AG10803 (cell line): Measurements from ENCODE around the gene VSX1.

Source experiments
- DNase-seq: peaks from one replicate; pipeline ENCODE4 v3.0.0; 2010; ENCODE audit warnings: low read depth
- H3K4me3 ChIP-seq: 2 replicates; pipeline ENCODE4 v1.5.1; 2011; ENCODE audit warnings: mild to moderate bottlenecking, low read length, control low read depth
- TF ChIP-seq, protein P1 (sequence below): conservative IDR thresholded peaks from 2 replicates; pipeline ENCODE4 v1.5.1; 2011; ENCODE audit warnings: mild to moderate bottlenecking, low read length, control low read depth, inconsistent platforms

VSX1 gene

DNA sequence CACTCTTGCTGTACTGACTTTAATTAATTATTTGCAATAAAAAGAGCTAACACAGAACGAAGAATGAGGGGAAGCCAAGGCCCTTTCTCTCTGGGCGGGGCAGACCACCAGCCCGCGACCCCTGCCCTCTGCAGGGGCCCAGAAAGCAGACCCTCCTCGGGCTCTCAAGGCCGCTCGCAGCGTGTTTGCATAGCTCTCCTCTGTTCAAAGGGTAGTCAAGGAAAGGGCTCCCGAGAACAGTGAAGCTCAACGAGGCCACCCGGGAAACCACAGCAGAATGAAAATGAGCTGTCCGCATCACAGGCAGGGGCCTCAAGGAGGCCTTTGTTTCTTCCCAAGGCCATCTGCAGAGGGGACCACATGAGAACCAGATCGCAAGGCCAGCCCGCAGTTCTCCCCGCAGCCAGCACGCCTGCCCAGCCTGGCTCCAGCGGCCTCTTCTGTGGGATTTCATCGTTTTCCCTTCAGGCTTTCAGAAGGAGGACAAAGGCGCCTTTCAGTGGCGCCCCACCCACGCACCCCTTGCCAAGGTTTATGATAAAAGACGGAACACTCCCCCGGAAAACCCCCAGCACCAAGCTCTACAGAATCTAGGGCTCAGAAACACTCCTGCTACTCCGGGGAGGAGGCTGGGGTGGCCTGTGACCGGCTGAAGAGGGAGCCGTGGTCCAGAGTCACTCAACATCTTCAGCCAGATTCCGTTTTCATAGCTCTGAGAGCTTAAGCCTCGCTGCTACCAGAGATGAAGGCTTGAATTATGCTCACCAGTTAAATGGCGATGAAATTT, 49.3 kb downstream of the VSX1 start:
- no peak overlapping the region for H3K4me3 ChIP-seq
- TF ChIP-seq, protein P1, sequence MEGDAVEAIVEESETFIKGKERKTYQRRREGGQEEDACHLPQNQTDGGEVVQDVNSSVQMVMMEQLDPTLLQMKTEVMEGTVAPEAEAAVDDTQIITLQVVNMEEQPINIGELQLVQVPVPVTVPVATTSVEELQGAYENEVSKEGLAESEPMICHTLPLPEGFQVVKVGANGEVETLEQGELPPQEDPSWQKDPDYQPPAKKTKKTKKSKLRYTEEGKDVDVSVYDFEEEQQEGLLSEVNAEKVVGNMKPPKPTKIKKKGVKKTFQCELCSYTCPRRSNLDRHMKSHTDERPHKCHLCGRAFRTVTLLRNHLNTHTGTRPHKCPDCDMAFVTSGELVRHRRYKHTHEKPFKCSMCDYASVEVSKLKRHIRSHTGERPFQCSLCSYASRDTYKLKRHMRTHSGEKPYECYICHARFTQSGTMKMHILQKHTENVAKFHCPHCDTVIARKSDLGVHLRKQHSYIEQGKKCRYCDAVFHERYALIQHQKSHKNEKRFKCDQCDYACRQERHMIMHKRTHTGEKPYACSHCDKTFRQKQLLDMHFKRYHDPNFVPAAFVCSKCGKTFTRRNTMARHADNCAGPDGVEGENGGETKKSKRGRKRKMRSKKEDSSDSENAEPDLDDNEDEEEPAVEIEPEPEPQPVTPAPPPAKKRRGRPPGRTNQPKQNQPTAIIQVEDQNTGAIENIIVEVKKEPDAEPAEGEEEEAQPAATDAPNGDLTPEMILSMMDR, result no peak
- DNase-seq, result no peak

DNA sequence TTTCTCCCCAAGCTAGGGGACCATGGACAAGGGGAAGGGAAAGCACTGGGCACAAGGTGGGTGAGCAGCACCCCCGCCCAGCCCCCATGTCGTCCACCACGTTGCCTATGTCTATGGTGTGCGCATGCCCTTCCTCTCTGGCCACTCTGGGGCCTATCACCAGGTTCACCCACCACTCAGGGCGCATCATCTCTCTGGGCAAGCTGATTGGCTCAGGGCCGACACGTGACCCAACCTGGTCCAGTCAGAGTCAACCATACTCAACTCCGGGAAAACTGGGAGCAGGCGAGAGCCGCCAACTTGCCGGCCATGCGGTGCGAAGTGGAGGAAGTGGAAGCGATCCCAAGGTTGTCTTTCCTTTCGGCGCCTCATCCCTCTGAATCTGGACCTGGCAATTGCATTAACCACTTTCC, 49.9 kb downstream of the VSX1 start:
- H3K4me3 ChIP-seq, result no peak overlapping the region

DNA sequence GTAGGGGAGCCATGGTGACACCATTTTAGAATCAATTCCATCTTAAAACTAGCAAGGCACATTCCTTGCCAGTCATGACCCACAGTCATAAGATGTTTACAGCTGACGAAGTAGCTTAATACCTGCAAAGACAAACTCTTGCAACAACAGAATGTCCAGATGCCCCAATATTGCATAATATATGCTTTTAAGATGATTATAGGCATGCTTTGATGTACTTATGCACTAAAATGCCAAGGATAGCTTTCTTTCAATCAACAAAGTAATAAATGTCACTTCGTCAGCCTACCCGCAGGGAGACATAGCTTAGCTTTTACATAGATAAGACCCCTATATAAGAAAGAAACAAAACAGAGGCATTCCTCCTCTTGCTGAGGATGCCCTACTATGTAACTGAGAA, 50.7 kb downstream of the VSX1 start:
- TF ChIP-seq, protein P1, result no peak
- no peak overlapping the region for H3K4me3 ChIP-seq
- DNase-seq, result no peak

More for the DNA sequence above, 49.9 kb downstream of the VSX1 start:
- no peak for DNase-seq
- TF ChIP-seq, protein P1, result no peak

DNA sequence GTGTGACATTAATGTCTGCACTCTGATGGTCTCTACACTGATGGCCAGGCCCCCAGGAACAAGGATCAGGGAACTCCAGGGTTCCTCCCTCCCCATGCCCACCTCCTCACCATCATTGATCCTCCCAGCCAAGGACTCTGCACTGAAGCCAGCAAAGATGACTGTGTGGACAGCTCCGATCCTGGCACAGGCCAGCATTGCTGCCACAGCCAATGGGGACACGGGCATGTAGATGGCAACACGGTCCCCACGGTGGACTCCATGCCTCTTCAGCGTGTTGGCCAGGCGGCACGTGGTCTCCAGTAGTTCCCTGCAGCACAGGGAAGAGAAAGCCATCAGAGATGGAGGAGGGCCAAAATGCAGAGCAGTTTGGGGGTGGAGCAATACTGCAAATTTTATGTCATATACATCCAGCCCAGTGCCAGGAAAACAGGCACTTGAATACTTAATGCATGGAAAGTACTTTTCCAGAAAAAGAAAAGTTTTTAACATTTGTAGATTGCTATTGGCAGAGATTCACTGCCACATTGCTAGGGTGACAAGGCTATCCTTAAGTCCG, 51.2 kb downstream of the VSX1 start:
- H3K4me3 ChIP-seq, result no peak overlapping the region
- no peak for DNase-seq
- TF ChIP-seq, protein P1, result no peak

DNA sequence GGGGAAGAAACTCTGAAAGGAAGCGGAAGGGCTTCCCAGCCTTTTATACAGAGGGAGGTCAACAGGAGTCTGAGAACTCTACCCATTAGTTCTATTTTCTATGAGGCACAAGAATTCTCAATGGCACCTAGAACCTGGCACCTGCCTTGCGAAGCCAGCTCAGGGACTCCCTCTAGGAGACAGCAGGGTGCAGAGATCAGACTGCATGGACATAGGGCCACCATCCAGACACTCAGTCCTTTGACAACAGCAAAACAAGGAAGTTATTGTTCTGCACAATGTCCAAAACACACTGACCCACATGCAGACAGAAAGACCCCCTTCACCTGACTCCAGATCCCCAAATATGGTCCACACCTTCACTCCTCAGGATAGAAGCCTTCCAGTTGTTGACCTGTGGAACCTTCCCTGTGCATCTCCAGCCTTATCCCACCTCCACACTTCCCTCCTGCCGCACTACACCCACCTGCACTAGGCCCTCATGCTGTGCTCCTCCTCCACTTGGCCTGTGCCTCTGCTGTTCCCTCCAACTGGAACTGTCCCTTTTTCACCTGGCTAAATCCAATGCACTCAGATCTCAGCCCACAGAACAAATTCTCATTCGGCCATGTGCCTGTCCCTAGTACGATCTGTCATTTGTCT, 51.8 kb downstream of the VSX1 start:
- no peak for DNase-seq
- TF ChIP-seq, protein P1, result no peak

DNA sequence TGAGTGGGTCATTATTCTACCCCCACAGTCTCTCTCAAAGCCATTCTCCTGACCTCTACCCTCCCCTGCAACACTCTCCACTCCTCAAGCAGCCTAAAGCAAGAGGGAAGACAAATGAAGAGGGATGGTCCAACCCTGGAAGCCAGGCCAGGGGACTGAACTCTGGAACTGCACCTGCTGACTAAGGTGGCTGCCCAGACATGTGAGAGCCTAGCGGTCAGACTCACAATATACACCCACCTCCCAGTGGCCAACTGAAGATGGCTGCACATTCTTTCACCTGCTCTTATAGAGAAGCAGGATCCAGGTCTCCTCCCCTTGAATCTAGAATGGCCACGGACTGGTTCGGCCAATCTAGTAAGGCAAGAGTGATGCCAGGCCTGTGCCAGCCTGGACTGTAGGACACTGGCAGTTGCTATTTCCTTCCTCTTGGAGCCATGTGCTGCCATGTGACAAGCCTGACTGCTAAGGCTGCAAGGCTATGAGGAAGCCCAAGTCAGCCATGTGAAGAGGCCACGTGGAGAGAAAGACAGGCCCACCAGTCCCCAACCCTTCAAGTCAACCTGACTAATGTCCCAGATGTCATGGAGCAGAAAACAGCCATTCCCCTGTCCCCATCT, 55.8 kb downstream of the VSX1 start:
- DNase-seq, result no peak
- H3K4me3 ChIP-seq, result no peak overlapping the region
- TF ChIP-seq, protein P1, result no peak

More for the DNA sequence above, 51.8 kb downstream of the VSX1 start:
- H3K4me3 ChIP-seq, result no peak overlapping the region
